HEK293 (cell line): Measurements from ENCODE around the gene CETN3.

Experiments used
- ATF2 ChIP-seq: fragments of 450-650 bp; formaldehyde crosslinking; IDR thresholded peaks from 2 replicates; pipeline ENCODE4 v1.5.1; 2016; ENCODE audit warnings: missing biosample characterization, missing genetic modification characterization, low read depth
- BCL6B ChIP-seq: fragments of 450-650 bp; formaldehyde crosslinking; IDR thresholded peaks from 2 replicates; pipeline ENCODE4 v1.5.1; 2017; ENCODE audit warnings: missing biosample characterization, missing genetic modification characterization
- IKZF3 ChIP-seq: fragments of 450-650 bp; IDR thresholded peaks from 2 replicates; pipeline ENCODE4 v1.5.0; 2018; ENCODE audit warnings: missing biosample characterization, mild to moderate bottlenecking, missing genetic modification characterization, moderate library complexity
- MYNN ChIP-seq: fragments of 450-650 bp; formaldehyde crosslinking; IDR thresholded peaks from 2 replicates; pipeline ENCODE4 v1.5.1; 2016; ENCODE audit warnings: missing biosample characterization, missing genetic modification characterization, borderline replicate concordance
- PATZ1 ChIP-seq: fragments of 450-650 bp; formaldehyde crosslinking; IDR thresholded peaks from 2 replicates; pipeline ENCODE4 v1.5.1; 2016; ENCODE audit warnings: missing biosample characterization, missing genetic modification characterization
- PRDM4 ChIP-seq: fragments of 450-650 bp; formaldehyde crosslinking; IDR thresholded peaks from 2 replicates; pipeline ENCODE4 v1.5.1; 2017; ENCODE audit warnings: missing biosample characterization, missing genetic modification characterization
- SP3 ChIP-seq: fragments of 450-650 bp; formaldehyde crosslinking; IDR thresholded peaks from 2 replicates; pipeline ENCODE4 v1.5.1; 2016; ENCODE audit warnings: missing biosample characterization, missing genetic modification characterization
- WT1 ChIP-seq: fragments of 450-650 bp; formaldehyde crosslinking; IDR thresholded peaks from 2 replicates; pipeline ENCODE4 v1.5.1; 2016; ENCODE audit warnings: missing biosample characterization, missing genetic modification characterization
- ZBTB1 ChIP-seq: fragments of 450-650 bp; formaldehyde crosslinking; IDR thresholded peaks from 2 replicates; pipeline ENCODE4 v1.5.1; 2016; ENCODE audit warnings: missing biosample characterization, missing genetic modification characterization
- ZBTB21 ChIP-seq: fragments of 450-650 bp; formaldehyde crosslinking; IDR thresholded peaks from 2 replicates; pipeline ENCODE4 v1.5.1; 2017; ENCODE audit warnings: missing biosample characterization, missing genetic modification characterization
- ZBTB44 ChIP-seq: fragments of 450-650 bp; IDR thresholded peaks from 2 replicates; pipeline ENCODE4 v1.5.1; 2018; ENCODE audit warnings: missing biosample characterization, mild to moderate bottlenecking, missing genetic modification characterization
- ZBTB48 ChIP-seq: fragments of 450-650 bp; formaldehyde crosslinking; IDR thresholded peaks from 2 replicates; pipeline ENCODE4 v1.5.1; 2016; ENCODE audit warnings: missing biosample characterization, missing genetic modification characterization
- ZNF19 ChIP-seq: fragments of 450-650 bp; formaldehyde crosslinking; IDR thresholded peaks from 2 replicates; pipeline ENCODE4; 2016; ENCODE audit warnings: missing biosample characterization, missing genetic modification characterization, low read depth
- ZNF239 ChIP-seq: fragments of 450-650 bp; formaldehyde crosslinking; IDR thresholded peaks from 2 replicates; pipeline ENCODE4 v1.5.1; 2016; ENCODE audit warnings: missing biosample characterization, missing genetic modification characterization
- ZNF280C ChIP-seq: fragments of 450-650 bp; formaldehyde crosslinking; IDR thresholded peaks from 2 replicates; pipeline ENCODE4 v1.5.1; 2016; ENCODE audit warnings: missing biosample characterization, missing genetic modification characterization
- ZNF292 ChIP-seq: fragments of 450-650 bp; formaldehyde crosslinking; IDR thresholded peaks from 2 replicates; pipeline ENCODE4 v1.5.1; 2016; ENCODE audit warnings: low read depth, missing biosample characterization, missing genetic modification characterization, borderline replicate concordance
- ZNF335 ChIP-seq: fragments of 450-650 bp; formaldehyde crosslinking; conservative IDR thresholded peaks from 2 replicates; pipeline ENCODE4 v1.5.1; 2016; ENCODE audit warnings: missing biosample characterization, missing genetic modification characterization
- ZNF350 ChIP-seq: fragments of 450-650 bp; formaldehyde crosslinking; IDR thresholded peaks from 2 replicates; pipeline ENCODE4 v1.5.0; 2017; ENCODE audit warnings: missing biosample characterization, mild to moderate bottlenecking, missing genetic modification characterization
- ZNF37A ChIP-seq: fragments of 450-650 bp; IDR thresholded peaks from 2 replicates; pipeline ENCODE4 v1.5.1; 2018; ENCODE audit warnings: missing biosample characterization, missing genetic modification characterization
- ZNF501 ChIP-seq: fragments of 450-650 bp; formaldehyde crosslinking; IDR thresholded peaks from 2 replicates; pipeline ENCODE4 v1.5.1; 2016; ENCODE audit warnings: missing biosample characterization, missing genetic modification characterization
- ZNF518A ChIP-seq: fragments of 450-650 bp; formaldehyde crosslinking; conservative IDR thresholded peaks from 2 replicates; pipeline ENCODE4 v1.5.1; 2016; ENCODE audit warnings: low read depth, missing biosample characterization, missing genetic modification characterization
- ZNF629 ChIP-seq: fragments of 450-650 bp; formaldehyde crosslinking; IDR thresholded peaks from 2 replicates; pipeline ENCODE4 v1.5.1; 2017; ENCODE audit warnings: missing biosample characterization, missing genetic modification characterization
- ZNF792 ChIP-seq: fragments of 450-650 bp; formaldehyde crosslinking; IDR thresholded peaks from 2 replicates; pipeline ENCODE4 v1.5.1; 2016; ENCODE audit warnings: missing biosample characterization, missing genetic modification characterization

Gene CETN3

GRCh38 chr5:90356622-90357021 is 52.9 kb downstream of the CETN3 start (continued):
- TF ChIP-seq ZBTB44 (tag by site-specific recombination) = peak; percentile 96
- TF ChIP-seq ATF2 (tag by site-specific recombination) = 0 out of 2 replicates have a peak, but pooled peaks have one; percentile 60
- TF ChIP-seq ZNF19 (tag by site-specific recombination) = no peak
- peak; percentile 44; the same call in 1 of the 2 replicates for TF ChIP-seq PRDM4 (tag by site-specific recombination)
- no peak for TF ChIP-seq ZBTB21
- no peak for TF ChIP-seq ZNF350 (tag by site-specific recombination)
- peak; percentile 38; the same call in 1 of the 2 replicates for TF ChIP-seq ZNF501
- peak; percentile 31; the same call in 1 of the 2 replicates for TF ChIP-seq ZNF629 (tag by site-specific recombination)
- no peak for TF ChIP-seq SP3 (tag by site-specific recombination)
- no peak for TF ChIP-seq PATZ1 (tag by site-specific recombination)
- no peak for TF ChIP-seq ZNF792 (tag by site-specific recombination)
- no peak for TF ChIP-seq WT1
- TF ChIP-seq ZNF518A (tag by site-specific recombination) = no peak
- TF ChIP-seq MYNN (tag by site-specific recombination) = no peak
- no peak for TF ChIP-seq BCL6B
- no peak for TF ChIP-seq ZNF335
- TF ChIP-seq IKZF3 (tag by site-specific recombination) = no peak
- no peak for TF ChIP-seq ZNF292 (tag by site-specific recombination)
- TF ChIP-seq ZBTB48 = no peak
- TF ChIP-seq ZNF280C (tag by site-specific recombination) = no peak
- TF ChIP-seq ZBTB1 (tag by site-specific recombination) = no peak
- no peak for TF ChIP-seq ZNF239 (tag by site-specific recombination)
- no peak for TF ChIP-seq ZNF37A (tag by site-specific recombination)
